SK-N-MC (cell line): ENCODE measurements around the gene IRX6.

Experiments used
- DNase-seq: peaks from one replicate; pipeline ENCODE4 v3.0.0-alpha.2; 2011; ENCODE audit warnings: low read depth, low spot score
- H3K27ac ChIP-seq: fragments of 200-600 bp; sonication (generic); 2 replicates; pipeline ENCODE4 v1.5.1; 2016; ENCODE audit warnings: mixed run types
- H3K36me3 ChIP-seq: fragments of 200-600 bp; sonication (generic); 2 replicates; pipeline ENCODE4 v1.6.1; 2017; ENCODE audit warnings: antibody characterized with exemption, low read length, mixed read lengths; ENCODE audit not compliant: insufficient read depth
- H3K4me3 ChIP-seq: fragments of 200-600 bp; sonication (generic); 2 replicates; pipeline ENCODE4 v1.5.1; 2016
- H3K9ac ChIP-seq: fragments of 200-600 bp; sonication (generic); 2 replicates; pipeline ENCODE4 v1.8.0; 2017; ENCODE audit warnings: mixed run types, mixed read lengths; ENCODE audit not compliant: insufficient read length
- H3K9me3 ChIP-seq: fragments of 200-600 bp; sonication (generic); 2 replicates; pipeline ENCODE4 v1.6.1; 2017; ENCODE audit warnings: low read depth, mild to moderate bottlenecking, antibody characterized with exemption, low read length, moderate library complexity, mixed read lengths
- EZH2 ChIP-seq: fragments of 200-600 bp; sonication (generic); IDR thresholded peaks from one replicate; pipeline ENCODE4 v1.6.1; 2017; ENCODE audit warnings: antibody characterized with exemption
- FOXP2 ChIP-seq: optimal IDR thresholded peaks from 2 replicates; pipeline ENCODE3; 2011; ENCODE audit warnings: mild to moderate bottlenecking, moderate library complexity; ENCODE audit not compliant: insufficient read depth; ENCODE audit errors: extremely low read length, control extremely low read depth
- POLR2AphosphoS5 ChIP-seq: IDR thresholded peaks from 2 replicates; pipeline ENCODE4 v1.6.1; 2012; ENCODE audit warnings: mild to moderate bottlenecking, low read depth, low read length, borderline replicate concordance

Gene IRX6

DNA sequence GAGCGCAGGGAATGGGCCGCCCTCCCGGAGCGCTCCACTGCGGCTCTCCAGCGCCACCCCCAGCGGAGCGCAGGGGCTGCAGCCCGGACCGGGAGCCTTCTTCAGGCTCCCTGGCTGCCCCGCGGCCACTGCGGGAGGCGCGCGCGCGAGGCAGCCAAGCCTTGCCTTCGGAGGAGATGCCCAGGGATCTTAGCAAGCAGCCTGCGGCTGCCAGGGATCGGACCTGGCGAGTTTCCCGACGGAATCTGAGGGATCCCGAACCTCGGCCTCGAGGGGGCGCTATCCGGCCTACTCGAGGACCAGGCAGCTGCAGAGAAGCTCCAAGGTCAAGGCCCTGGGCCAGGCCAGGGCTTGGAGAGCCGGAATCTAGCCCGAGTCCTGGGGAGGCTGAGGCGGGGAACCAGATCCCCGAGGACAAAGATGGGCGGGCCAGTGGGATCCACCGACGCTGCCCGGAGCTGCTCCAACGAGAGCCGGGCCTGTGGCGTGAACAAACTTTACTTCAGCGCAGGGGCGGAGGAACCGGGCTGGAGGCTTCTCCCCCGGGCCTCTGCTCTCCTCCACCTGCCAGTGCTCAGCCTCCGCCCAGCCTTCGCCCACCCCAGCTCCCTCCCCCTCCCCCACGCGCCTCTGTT is at the start of gene IRX6:
Gene IRX6 (plus strand): TSS at position 567 of the 635 bp plus-strand sequence. CDS start 889 bp downstream, outside the sequence.
- H3K4me3 ChIP-seq, result peak within 1 kb of the TSS; percentile 53; the same call in 1 of the 2 replicates
- no peaks in the 10 kb centered on the region for H3K9me3 ChIP-seq
- no peak for DNase-seq
- no peak within 1 kb of the TSS for H3K9ac ChIP-seq
- H3K27ac ChIP-seq, result no peak within 1 kb of the TSS
- no peaks in the 10 kb centered on the region for H3K36me3 ChIP-seq
- TF ChIP-seq POLR2AphosphoS5 (no peak), FOXP2 (no peak), EZH2 (no peak)

DNA sequence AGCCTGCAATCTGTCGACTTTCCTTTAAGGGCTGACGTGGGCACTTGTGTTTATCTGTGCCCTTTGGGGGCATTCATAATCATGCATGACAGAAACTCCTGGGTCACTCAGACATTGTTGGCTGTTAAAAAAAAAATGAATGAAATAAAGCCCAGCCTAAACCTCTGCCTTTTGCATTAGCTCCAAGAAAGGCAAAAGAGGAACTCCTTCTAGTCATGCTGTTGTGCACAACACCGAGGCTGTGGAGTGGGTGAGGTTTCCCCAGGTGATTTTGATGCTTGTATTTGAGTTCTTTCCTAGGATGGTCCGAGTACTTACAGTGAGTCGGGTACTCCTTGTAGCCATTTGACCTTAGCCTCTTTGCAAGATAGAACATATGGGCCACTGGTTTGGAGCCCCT is 49.6 kb upstream of the IRX6 start:
- Histone ChIP-seq H3K27ac (no peak overlapping the region), H3K4me3 (no peak overlapping the region), H3K9ac (no peak overlapping the region), H3K36me3 (no peaks in the 10 kb centered on the region), H3K9me3 (no peaks in the 10 kb centered on the region)
- DNase-seq, result no peak
- TF ChIP-seq EZH2 (no peak), FOXP2 (no peak), POLR2AphosphoS5 (no peak)

DNA sequence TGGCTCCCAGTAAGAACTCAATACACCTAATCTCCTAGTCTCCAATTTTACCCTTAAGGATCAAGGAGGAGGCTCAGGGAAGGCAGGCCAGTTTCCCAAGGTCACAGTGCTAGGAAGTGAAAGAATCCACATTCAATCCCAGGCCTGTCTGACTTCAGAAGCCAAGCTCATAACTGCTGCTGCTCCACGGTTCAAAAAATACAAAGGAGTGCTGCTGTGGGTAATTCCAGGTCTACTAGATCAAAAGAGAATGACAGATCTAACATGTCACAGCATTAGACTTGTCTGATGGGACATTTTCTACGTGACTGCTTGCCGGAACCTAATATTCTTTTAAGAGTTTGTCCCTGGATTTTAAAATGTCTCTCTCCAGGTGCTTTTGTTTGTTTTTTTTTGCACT is 48.8 kb upstream of the IRX6 start:
- H3K27ac ChIP-seq, result no peak overlapping the region
- H3K36me3 ChIP-seq, result no peaks in the 10 kb centered on the region
- no peak for TF ChIP-seq EZH2
- TF ChIP-seq POLR2AphosphoS5, result no peak
- TF ChIP-seq FOXP2, result no peak
- H3K9ac ChIP-seq, result no peak overlapping the region
- no peaks in the 10 kb centered on the region for H3K9me3 ChIP-seq
- no peak overlapping the region for H3K4me3 ChIP-seq
- no peak for DNase-seq

DNA sequence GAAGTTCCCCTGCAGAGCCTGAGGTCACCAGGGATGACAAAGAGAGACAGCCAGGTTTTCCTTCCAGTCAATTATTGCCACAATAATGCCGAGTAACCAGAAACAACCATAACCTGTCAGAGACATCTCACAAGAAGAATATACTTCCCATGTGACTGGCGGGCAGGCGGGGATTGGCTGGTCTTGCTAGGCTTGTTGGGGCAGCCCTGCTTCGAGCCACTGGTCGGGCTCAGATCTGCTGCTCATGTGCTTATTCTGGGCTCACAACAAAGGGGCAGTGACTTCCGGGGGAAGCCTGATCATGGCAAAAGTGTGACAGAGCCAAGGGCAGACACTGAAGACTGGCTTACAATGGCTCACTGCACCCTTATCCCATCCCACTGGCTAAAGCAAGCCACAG is 48.1 kb upstream of the IRX6 start:
- Histone ChIP-seq H3K27ac (no peak overlapping the region), H3K9me3 (no peaks in the 10 kb centered on the region), H3K36me3 (no peaks in the 10 kb centered on the region), H3K4me3 (no peak overlapping the region), H3K9ac (no peak overlapping the region)
- no peak for TF ChIP-seq POLR2AphosphoS5
- no peak for TF ChIP-seq EZH2
- no peak for TF ChIP-seq FOXP2
- DNase-seq, result no peak

DNA sequence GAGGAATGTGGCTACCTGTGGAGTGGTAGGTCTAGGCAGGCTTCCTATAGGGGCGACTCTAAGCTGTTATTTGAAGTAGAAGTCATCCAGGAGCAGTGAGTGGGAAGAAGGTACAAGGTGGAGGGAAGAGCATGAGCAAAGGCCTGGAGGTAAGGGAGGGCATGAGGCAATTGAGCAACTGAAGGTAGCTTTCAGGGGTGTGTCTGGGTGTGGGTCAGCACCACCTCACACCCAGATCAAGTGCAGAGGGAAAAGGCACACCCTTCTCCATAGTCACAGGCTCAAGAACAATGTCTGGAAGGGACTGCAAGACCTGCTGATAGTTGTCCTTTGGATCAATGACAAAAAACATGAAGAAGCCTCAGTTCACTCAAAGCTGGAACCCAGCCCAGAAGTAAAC is 46.5 kb upstream of the IRX6 start:
- no peak for TF ChIP-seq POLR2AphosphoS5
- no peak for TF ChIP-seq EZH2
- TF ChIP-seq FOXP2, result no peak
- Histone ChIP-seq H3K9me3 (no peaks in the 10 kb centered on the region), H3K9ac (no peak overlapping the region), H3K4me3 (no peak overlapping the region), H3K36me3 (no peaks in the 10 kb centered on the region), H3K27ac (no peak overlapping the region)
- no peak for DNase-seq

DNA sequence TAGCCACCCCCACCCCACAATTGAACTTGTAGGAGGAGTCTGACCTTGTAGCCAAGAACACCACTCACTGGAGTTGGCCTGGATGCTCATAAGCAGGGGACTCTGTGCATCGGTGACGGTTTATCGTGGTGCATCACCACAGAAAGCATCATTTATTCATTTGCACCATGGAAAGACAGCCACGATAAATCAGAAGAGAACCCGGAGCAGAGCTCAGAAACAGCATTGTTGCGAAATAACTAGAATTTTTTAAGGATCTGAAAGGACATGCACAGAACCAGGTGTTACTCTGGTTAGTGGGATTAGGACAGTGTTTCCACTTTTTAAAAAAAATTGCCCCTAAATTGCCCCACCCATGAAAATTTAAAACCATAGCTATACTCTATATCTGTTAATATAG is 44.4 kb upstream of the IRX6 start:
- Histone ChIP-seq H3K9me3 (no peaks in the 10 kb centered on the region), H3K36me3 (no peaks in the 10 kb centered on the region), H3K4me3 (no peak overlapping the region), H3K27ac (no peak overlapping the region), H3K9ac (no peak overlapping the region)
- TF ChIP-seq EZH2, result no peak
- no peak for TF ChIP-seq FOXP2
- no peak for TF ChIP-seq POLR2AphosphoS5
- no peak for DNase-seq

DNA sequence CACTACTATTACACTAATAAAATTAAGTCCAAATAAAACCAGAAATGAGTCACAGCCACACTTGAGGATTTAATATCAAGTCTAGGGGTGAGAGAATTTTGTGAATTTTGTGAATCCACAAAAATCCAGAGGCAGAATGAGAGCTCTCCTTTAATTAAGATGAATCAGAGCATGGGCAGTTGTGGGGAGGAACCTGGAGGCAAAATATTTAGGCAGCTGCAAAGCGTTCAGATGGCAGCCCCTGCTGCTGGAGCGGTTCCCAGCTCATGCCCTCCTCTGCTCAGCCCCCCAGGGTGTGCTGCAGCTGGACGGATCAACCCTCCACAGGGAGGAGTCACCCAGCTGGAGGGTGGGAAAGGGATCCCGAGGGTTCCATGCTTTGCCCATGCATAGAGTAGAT is 43.4 kb upstream of the IRX6 start:
- TF ChIP-seq FOXP2 (no peak), EZH2 (no peak), POLR2AphosphoS5 (no peak)
- no peaks in the 10 kb centered on the region for H3K9me3 ChIP-seq
- no peak for DNase-seq
- no peak overlapping the region for H3K27ac ChIP-seq
- no peaks in the 10 kb centered on the region for H3K36me3 ChIP-seq
- no peak overlapping the region for H3K9ac ChIP-seq
- H3K4me3 ChIP-seq, result no peak overlapping the region

DNA sequence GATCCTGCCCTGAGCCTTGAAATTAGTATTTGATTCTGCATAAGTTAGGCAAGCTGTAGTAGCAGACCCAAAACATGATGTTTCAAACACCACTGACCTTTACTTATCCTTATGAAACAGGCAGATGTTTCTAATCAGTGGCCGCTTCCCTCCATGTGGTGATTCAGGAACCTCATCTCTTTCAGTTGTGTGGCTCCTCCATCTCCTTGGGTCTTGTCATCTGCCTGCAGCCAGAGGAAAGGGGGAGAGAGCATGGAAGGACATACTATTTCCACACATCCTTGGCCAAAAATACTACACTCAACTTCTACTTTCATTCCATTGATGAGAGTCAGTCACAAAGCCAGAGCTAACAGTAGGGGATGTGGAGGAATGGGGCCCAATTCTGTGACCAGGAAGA is 41.6 kb upstream of the IRX6 start:
- no peak for DNase-seq
- Histone ChIP-seq H3K36me3 (no peaks in the 10 kb centered on the region), H3K4me3 (no peak overlapping the region), H3K27ac (no peak overlapping the region), H3K9ac (no peak overlapping the region), H3K9me3 (no peaks in the 10 kb centered on the region)
- TF ChIP-seq POLR2AphosphoS5, result no peak
- TF ChIP-seq EZH2, result no peak
- TF ChIP-seq FOXP2, result no peak

DNA sequence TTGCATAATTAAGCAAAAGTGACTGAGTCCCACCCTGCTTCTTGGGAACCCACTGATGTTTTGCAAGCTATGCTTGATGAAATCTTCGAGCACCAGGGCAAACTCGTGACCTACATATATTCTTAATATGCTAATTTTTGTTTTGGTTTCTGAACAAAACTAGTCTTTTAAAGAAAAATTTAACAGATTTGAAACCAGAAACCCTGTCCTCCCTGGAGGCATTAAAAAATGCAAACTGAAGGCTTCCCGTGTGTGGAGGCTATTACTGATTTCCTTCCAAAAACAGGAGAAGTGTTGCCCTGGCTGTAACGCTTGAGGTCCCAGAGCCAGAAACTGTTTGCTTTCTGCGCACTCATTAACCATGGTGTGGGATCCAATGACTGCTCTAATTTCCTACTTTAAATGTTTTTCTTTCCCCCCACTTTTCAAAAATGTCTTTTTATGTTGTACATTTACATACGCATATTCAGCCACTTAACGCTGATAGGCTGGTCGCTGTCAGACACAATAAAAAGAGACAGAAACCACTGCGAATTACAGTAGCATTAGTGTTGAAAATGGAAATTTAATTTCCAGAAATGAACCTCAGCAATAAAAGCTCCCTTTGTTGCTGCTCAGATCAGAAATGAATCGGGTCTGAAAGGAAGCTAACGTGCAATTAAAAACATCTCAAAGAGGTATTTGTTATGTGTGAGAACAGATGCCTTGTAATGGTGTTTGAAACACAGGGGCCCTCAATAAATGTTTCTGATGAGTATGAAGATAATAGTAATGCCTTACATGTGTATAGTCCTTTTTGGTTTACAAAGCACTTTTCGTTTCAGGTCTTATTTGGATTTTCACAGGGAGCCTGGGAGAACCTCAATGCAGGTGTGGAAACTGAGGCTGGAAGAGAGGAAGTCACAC is 39.9 kb upstream of the IRX6 start:
- Histone ChIP-seq H3K9me3 (0 out of 2 replicates have a peak, but pooled peaks cover 2% of the 10 kb centered on the region), H3K27ac (no peak overlapping the region), H3K36me3 (no peaks in the 10 kb centered on the region), H3K9ac (no peak overlapping the region), H3K4me3 (no peak overlapping the region)
- no peak for DNase-seq
- TF ChIP-seq EZH2, result no peak
- TF ChIP-seq POLR2AphosphoS5, result no peak
- no peak for TF ChIP-seq FOXP2
